ENCODE data around the gene TSEN2.
"Not testable (repeated sequence)": the region's sequence is repeated elsewhere in the genome, so short reads cannot be mapped to it uniquely, and the experiment has no call there.

Gene TSEN2

DNA sequence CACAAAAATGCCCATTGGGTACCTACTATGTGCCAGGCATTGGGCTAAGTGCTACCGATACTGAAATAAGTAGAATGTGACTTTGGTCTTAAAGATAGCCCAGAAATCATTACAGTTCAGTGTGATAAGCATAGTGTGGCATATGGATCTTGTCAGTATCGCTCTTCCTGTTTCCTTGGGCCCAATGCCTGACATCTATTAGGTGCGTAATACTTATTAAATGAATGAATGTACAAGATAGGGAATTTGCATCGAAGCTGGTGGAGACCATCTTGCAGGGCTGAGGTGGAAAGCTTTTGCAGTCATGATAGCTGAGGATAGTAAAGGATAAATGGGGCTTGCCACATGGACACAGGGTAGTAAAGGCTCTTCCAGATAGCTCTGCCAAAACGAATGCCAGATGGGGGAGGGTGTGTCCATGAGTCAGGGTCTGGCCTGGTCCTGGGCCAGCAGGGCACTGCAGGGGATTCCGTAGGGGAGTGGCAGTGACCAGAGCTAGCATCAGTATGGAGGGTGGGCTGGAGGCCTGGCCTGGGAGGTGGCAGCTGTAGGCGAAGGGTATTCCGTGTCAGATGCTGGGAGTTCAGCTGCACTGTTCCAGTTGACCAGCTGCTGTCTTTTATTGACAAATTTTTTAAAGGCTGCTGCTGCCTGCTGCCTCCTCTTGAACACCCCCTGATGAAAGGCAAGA is 23.5 kb downstream of the TSEN2 start:
- peak in 1 of 2 experiments; percentile 56 for DNase-seq

DNA sequence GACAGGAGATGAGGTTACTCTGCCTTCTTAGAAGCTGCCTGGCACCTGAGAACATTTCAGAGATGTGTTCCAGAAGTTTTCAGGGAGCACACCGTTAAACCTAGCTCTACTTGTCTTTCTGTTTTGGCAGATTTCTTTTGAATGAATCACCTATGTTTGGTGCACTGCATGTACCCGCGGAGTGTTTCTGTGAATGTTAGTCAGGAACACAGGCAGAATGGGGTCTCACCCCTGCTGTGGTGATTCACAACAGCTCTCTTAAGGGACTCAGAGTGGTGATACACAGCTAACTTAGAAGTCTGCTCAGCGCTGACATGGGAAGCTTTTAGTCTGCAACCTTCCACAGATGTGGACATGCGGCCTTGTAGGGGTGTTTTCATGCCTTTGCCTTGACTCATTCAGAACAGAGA is 24.0 kb downstream of the TSEN2 start:
- DNase-seq: no peak

DNA sequence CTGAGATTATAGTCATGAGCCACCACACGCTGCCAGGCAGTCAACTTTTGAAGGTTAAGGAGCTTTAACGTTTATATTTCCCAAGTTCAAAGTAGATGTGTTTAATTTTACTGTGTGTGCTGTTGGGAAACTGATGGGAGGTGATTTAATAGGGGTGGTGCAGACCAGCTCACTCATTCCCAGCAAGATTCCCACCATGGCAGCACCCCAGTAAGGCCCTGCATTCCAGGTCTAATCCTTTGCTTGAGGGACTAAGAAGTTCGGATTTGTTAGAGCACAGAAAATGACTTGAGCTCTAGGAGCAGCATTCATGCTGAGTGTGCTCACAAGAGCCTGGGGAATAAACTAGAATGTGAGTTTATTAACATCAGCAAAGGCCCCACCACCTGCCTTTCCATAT is 25.2 kb downstream of the TSEN2 start:
- no peak for DNase-seq

DNA sequence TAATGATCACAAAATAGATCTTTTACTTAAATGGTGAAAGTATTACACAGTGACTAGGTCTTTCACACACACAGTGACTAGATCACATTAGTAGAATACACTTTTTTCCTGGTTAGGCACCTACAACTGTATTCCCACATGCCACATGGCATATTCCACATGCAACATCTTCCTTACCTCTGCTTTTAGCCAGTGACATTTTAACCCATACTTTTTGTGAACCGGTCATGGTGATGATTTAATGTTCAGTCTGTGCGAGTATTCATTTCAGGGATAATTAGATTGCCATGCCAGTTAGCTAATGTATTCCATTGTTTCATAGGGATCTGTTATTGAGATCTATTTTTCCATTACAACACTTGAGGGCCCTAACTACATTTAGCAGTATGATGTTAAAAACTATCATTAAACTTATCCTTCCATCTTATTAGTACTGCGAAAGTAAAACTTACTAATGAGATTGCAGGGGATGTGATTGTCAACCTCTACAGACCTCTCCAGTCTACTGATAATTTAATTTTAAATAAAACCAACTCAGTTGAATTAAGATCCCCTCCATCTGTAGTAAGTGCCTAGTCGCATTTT is 28.3 kb downstream of the TSEN2 start:
- DNase-seq: no peak

DNA sequence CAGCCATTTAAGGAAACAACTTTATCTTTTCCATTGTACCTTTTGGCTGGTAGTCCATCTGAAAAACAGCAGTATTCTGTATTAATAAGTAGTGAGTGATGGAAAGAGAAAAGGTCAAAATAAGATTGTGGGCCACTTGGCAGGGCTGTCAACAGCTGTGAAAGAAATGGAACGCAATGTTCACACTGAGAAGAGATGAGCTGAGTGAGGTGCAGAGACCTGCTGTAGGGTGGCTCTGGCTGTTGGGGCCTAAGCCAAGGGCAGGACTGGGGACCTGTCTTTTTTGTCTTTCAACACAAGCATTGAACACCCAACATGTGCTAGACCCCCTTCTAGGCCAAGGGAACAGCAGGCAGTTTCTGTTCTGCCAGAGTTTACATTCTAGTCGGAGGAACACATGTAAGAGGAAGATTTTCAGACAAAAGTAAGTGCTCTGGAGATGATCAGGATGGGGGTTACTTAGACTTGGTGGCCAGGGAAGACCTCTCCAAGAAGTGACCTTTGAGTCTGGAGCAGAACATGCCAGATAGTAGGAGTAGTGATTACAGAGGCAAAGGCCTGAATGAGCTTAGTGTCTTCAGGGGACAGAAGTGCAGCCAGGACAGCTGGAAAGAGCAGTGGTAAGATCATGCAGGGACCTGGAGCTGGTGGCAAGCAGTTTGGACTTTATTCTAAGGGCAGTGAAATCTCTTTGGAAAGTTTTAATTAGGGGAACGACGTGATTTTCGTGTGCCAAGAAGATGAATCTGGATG is 29.6 kb downstream of the TSEN2 start:
- DNase-seq: no peak

DNA sequence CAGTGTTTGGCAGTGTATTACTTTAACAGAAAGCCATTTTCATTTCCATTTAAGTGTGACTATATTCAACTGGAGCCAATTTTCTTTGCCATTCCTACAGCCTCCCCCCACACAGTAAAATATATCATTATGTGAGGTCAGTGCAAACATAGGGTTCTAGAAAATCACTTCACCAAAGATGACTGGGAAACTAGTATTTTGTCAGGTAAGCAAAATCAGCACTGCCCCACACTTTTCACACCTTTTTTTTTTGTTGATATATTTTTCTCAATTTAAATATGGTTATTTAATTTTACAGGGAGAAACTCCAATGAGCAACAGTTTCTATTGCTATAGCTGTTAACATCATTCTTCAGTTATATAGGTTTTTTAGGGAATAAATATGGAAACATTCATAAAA is 31.4 kb downstream of the TSEN2 start:
- DNase-seq: no peak

DNA sequence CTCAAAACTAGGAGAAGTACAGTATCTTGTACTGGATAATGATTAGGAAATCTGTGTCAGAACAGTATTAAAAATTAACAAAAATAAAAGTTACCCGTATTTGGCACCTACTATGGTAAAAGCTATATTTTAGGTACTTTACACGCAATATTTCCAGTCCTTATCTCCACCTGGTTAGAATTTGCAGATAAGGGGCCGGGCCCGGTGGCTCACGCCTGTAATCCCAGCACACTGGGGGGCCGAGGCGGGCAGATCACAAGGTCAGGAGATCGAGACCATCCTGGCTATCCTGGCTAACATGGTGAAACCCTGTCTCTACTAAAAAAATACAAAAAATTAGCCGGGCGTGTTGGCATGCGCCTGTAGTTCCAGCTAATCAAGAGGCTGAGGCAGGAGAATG is 32.6 kb downstream of the TSEN2 start:
- no peak for DNase-seq

DNA sequence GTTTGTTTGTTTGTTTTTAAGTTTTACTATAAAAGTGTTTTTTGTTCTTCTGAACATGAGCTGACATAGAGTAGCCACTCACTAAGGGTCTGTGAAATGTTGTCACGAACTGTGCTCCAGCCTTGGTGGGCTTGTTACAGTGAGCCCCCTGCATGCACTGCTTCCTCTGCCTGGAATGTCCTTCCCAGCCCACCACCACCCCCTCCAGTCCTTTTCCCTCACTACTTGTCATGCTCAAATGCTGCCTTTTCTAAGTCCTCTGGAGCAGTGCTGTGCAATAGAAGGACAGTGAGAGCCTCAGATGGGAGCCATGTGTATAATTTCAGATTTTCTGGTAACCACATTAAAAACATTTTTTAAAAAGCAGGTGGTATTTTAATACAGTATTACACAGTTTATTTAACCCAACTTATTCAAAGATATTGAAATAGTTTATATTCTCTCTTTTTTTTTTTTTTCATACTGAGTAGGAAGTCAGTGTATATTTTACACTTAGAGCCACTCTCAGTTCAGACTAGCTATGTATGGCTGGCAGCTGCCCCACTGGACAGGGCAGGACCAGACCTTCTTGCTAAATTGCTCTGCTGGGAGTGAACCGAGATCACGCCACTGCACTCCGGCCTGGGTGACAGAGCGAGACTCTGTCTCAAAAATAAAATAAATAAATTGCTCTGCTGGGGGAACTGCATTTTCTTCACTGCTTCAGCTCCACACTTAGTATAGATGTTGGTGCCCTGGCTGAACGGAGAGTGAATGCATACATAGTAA is 34.2 kb downstream of the TSEN2 start:
- no peak for DNase-seq

DNA sequence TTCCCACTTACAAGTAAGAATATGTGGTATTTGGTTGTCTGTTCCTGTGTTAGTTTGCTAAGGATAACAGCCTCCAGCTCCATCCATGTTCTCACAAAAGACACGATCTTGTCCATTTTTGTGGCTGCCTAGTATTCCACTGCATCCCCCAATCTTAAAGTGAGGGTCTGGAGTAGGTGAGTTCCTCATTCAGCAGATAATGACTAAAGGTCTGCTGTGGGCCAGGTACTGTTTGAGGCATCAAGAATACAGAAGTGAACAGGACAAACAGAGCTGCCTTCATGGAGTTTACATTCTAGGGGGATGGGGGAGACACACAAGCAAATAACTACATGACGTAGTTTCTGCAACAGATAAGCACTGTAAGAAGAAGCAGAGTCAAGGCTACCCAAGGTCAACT is 36.7 kb downstream of the TSEN2 start:
- DNase-seq: no peak

DNA sequence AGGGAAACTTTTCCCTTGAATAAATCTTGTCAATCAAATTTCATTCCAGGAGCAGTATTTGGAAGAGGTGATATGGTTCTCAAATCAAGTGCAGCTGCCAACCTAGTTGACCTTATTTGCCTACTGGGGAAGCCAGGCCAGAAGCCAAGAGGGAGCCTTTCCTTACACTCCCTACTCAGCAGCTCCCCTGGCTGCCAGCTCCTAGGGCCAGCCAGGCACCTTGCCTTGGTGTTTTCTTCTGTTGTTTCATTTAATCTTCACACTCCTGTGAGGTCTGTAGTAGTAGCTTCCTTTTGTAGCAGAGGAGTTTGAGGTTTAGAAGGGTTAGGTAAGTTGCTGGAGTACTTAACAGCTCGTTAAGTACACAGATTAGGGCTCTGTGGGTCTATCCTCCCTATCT is 38.4 kb downstream of the TSEN2 start:
- DNase-seq: no peak

DNA sequence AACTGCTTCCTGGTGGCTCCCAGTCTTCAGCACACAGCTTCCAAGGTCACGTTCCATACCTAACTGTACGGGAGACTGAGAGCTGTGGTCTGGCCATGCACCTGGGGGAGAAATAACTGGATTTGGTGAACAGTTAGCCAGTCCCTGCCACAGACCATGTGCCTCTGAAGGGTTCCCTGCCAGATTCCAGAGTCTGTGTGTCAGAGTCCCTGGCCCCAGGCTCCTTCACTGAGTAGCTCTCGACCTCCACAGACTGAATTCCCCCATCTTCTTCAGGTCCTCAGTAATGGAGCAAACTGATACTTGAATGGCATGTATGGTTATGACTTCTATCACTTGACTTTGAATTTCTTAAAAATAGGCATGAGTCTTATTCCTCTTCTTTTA is 43.5 kb downstream of the TSEN2 start:
- DNase-seq: no peak

DNA sequence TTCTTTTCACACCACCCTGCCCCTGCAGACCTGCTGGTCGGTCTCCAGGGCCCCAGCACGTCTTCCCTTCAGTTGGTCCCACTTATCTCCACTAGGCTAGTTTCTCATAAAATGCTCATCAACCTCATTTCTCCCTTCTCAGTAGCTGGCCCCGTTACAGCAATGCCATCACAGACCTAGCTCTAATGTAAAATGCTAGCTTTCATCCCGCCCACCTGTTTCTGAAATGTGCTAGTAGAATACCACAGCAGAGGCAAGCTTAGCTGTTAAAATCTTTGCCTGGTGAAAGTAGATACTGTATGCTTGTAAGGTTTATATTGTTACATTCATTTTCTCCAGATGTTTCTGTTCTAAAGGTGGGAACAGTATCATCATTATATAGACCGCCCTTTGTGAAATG is 47.9 kb downstream of the TSEN2 start:
- DNase-seq: no peak

DNA sequence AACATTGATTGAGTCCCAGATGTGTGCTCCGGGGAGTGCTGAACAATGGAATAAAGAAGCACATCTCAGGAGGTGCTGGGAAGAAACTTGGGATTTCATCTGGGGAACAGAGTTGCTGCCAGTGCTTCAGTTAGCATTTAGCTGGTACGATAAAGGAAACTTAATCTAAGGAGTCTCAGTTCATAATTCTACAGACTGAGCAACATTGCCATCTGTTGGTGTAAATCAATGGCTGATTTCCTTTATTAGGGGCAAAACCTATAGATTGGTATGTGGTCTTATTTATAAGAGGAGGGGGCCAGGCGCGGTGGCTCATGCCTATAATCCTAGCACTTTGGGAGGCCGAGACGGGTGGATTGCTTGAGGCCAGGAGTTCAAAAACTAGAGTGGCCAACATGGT is 52.1 kb downstream of the TSEN2 start:
- peak in 1 of 2 experiments; percentile 24 for DNase-seq

DNA sequence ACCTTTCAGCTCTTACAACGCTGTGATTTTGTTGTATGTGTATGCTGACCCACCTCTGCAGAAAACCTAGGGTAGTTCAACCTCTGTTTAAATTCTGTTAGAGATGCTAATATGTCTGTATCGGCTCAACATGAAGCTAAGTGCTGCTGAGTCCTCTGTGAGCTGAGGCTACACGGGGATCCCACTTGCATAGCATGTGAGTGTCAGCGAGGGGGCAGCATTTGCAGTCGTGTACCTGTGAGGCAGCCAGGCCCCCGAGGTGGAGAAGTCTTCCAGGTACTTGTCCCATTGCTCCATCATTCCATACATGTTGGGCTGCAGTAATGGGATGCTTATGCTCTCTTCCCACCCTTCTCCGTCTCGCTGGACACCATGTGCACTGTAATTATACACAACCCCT is 57.3 kb downstream of the TSEN2 start:
- no peak for DNase-seq

DNA sequence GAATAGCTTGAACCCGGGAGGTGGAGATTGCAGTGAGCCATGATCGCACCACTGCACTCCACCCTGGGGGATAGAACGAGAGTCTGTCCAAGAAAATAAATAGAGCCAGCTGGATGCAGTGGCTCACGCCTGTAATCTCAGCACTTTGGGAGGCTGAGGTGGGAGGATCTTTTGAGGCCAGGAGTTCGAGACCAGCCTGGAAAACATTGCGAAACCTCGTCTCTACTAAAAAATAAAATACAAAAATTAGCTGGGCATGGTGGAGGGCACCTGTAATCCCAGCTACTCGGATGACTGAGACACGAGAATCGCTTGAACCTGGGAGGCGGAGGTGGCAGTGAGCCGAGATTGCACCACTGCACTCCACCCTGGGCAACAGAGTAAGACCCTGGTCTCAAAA is 59.2 kb downstream of the TSEN2 start:
- DNase-seq: not testable (repeated sequence)

DNA sequence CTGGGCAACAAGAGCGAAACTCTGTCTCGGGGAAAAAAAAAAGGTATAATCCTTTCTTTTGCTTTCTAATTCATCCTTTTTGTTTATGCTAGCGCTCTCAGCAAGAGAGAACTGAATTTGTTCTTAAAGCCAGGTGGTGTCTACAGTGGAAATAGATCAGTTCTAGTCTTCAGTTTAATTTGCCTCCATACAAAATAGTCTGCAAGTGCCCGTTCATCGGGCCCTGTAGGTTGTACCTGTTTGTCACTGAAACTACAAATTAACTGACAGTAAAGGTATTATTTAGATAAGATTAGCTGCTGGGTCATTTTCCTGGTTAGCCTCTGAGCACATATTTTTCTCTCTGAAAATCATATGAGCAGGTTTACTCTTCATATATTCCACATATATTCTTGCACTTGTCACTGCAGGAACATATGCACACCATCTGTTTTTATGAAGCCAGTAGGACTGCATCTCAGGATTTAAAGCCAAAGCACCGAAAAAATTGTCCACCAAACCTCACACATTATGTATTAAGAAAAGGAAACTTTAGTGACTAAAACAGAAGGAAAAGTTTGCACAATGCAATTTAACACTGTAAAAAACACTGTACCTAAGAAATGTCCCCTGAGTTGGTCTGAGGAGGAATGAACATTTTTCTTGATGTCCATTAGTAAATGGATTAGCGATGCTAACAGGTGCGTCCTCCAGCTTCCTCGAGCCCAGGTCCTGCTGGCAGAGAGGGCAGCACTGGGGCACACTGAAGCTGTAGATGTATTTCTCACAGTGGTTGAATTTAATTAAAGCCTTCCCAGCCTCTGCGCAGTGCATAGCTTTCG is 60.6 kb downstream of the TSEN2 start:
- peak; percentile 22 to 66 for DNase-seq

DNA sequence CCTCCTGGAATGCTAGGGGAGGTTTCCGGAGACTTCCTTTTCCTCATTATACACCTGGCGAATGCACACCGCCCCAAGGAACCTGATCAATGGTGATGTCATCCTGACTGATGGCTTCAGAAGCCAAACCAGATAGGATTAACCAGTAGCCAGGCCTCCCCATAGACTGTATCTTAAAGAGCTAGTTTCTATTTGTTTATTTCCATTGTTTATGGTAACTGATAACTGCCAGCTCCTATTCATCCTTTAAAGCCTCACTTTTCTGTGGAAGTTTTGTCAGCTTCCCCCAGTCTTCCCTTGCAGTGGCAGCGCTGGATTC is 61.2 kb downstream of the TSEN2 start, which contains the start of gene MKRN2OS:
Gene MKRN2OS (minus strand): TSS at position 27 of the 319 bp plus-strand sequence. CDS start 35 bp downstream, outside the sequence.
- no peak for DNase-seq

DNA sequence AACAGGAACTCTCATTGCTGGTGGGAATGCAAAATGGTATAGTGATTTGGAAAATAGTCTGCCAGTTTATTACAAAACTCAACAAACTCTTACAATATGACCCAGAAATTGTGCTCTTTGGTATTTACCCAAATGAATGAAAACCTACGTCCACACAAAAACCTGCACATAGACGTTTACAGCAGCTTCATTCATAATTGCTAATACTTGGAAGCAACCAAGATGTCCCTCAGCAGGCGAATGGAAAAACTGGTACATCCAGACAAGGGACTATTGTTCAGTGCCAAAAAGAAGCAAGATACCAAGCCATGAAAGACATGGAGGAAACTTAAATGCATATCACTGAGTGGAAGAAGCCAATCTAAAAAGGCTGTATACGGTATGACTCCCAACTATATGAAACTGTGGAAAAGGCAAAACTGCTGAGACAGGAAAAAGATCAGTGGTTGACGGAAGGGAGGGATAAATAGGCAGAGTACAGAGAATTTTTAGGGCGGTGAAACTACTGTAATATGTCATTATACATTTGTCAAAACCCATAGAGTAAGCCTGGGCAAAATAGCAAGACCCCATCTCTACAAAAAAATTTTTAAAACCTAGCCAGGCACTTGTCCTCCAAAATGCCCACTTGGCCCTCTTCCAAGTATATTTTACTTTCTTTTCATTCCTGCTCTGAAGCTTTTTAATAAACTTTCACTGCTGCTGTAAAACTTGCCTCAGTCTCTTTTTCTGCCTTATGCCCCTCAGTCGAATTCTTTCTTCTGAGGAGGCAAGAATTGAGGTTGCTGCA is 65.9 kb downstream of the TSEN2 start:
- DNase-seq: no peak

DNA sequence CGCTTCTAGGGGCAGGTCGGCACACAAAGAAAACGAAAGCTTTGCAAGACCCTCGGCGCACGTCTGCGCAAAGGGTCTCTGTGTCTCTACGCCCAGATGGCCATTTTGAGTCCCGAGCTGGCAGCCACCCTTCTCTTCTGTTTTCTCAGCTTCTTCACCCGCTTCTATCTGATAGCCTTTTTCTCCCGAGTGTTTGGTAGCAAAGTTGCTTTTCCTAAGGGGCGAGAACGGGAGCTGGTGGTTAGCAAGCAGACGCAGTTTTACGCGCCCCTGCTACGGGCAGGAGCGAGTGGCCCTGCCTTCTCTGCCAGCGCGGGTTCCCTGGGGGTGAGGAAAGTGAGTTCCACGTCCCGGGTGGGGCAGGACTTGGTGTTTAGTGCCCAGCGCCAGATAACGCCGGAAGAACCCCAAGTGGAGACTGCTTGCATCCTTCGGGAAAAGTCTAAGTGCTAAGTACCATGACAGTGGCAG is 69.7 kb downstream of the TSEN2 start:
- DNase-seq: peak; percentile 18 to 71

DNA sequence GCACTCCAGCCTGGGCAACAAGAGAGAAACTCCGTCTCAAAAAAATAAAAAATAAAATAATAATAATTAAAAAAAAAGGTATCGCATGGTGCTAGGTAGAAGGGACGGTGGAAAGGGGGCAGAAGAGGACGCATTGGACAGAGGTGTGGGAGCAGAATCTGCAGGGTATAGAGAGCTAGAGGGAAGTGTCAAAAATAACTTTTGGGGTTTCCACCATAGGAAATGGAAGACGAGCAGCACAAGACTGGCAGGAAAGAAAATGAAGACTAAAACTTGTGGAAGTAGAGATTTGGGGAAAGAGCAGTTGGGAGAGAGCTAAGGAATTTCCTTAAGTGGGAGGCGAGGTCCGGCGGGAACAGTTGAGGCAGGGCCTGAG is 72.0 kb downstream of the TSEN2 start:
- DNase-seq: no peak

DNA sequence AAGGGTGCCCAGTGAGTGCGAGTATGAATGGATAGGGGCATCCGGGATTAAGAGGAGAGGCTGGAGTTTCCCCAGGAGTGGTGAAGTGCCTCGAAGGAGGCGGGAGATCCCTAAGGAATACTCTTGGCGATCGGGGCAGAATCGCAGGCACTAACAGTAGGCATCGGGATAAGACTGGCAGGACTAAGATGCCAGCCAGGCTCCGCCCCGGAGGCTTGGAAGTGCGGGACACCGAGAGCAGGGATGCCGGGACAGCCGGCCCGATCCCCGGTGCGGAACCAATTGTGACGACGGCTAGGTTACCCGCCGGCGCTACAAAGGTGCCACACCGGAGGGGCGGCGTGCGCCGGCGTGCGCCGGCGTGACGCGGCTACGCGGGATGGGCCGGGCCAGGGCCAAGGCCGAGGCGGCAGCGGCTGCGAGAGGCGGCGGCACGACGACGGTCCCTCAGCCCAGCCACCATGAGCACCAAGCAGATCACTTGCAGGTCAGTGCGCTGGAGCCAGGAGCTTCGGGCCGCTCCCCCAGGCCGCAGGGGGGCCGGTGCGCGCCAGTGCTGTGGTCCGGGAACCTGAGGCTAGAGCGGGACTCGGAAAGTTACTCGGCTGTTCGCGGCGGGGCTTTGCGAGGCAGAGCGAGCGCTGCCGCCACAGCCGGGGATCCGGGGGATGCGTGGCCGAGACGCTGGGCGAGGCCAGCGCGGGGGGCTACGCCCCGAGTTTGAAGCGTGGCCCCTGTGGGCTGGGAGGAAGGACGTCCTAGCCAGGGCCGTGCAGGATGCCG is 72.6 kb downstream of the TSEN2 start, which contains the start of gene MKRN2:
Gene MKRN2 (plus strand): TSS at position 398 of the 783 bp plus-strand sequence. CDS start 64 bp downstream, at position 462.
- peak; percentile 72 to 90 for DNase-seq

Measured in NCI-H524 (cell line).